GM19372 (cell line): ENCODE results near the gene SCG5.
"Not testable (repeated sequence)": the region's sequence is repeated elsewhere in the genome, so short reads cannot be mapped to it uniquely, and the experiment has no call there.

ENCODE experiments used
- ATAC-seq: cut with Tn5 transposase; IDR thresholded peaks from one replicate; pipeline ENCODE4 v1.9.1; 2021; ENCODE audit warnings: mild to moderate bottlenecking, low read depth, moderate library complexity; ENCODE audit not compliant: unreplicated experiment

SCG5 gene, protein sequence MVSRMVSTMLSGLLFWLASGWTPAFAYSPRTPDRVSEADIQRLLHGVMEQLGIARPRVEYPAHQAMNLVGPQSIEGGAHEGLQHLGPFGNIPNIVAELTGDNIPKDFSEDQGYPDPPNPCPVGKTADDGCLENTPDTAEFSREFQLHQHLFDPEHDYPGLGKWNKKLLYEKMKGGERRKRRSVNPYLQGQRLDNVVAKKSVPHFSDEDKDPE

DNA sequence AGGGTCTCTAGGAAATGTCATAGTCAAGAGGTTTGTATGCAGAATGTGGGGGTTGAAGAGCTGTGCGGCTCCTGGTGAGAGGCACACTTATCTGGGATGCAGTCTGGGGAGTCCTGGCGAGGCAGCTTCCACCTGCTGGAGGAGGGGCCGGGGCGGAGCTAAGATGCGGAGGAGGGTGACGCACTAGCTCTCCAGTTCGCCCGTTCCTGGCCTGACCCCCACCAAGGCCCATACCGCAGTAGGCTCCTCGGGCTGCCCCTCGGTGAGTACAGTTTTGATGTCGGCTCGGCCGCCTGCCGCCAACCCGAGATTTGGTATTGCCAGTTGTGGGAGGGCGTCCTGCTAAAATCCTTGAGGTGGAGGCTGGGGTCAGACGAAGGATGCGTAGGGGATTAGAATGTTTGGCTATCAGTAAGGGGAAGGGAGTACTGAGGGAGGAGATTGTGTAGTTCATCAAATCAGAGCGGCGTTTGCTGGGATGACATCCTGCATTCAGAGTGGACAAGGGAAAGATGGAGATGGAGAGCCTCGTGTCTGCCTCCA is at the start of gene SCG5:
Gene SCG5, plus strand, starts transcription at position 194 of the 543 bp plus-strand sequence. CDS start 1,883 bp downstream, outside the sequence.
- no peak for ATAC-seq

DNA sequence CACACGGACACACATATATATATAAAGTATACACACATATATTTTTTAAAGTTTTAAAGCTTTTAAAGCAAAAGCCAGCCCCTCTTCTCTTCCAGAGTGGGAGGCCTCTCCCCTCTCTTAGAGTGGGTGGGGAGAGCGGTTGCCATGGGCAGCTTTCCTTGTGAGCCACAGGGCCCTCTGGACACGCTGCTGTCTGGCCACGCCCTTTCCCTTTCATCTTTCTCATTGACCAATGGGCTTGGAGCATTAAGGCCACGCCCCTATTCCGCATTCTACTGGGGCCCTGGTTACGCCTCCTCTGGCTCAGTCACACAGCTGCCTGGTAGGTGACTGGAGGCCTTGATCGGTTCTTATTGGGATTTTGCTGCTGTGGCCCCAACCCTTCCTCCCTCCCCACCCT is 48.4 kb upstream of the SCG5 start, which contains the start of gene GOLGA8N:
Gene GOLGA8N, plus strand, starts transcription at position 306 of the 400 bp plus-strand sequence.
- ATAC-seq: not testable (repeated sequence)

DNA sequence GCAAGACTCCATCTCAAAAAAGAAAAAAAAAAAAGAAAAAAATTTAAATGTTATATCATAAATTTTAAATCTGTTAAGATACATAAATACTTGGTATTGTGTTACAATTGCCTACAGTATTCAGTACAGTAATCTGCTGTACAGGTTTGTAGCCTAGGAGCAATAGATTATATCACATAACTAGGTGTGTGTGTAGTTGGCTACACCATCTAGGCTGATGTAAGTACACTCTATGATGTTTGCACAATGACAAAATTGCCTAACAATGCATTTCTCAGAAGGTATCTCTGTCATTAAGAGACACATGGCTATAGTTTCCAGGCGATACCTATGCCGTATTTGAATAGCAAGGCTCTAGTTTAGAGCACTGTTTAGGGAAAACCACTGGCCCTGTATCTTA is 32.0 kb upstream of the SCG5 start:
- ATAC-seq: not testable (repeated sequence)

DNA sequence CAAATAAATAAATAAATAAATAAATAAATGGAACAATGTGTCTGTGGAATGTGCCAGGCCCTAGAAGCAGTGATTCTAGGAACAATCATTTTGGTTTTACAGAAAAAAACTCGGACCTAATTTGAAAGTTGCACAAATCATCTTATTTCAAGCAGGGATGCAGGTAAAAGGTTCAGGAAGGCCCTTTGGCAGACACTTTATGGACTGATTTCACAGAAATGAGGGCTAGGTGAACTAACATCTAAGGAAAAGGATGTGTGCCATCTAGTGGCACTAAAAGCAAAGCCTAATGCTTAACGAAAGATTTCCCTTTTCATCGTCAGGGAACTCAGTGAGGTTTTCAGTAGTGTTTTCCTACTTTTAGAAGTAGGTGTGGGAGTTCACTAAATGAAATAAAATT is 30.8 kb upstream of the SCG5 start:
- ATAC-seq: not testable (repeated sequence)

DNA sequence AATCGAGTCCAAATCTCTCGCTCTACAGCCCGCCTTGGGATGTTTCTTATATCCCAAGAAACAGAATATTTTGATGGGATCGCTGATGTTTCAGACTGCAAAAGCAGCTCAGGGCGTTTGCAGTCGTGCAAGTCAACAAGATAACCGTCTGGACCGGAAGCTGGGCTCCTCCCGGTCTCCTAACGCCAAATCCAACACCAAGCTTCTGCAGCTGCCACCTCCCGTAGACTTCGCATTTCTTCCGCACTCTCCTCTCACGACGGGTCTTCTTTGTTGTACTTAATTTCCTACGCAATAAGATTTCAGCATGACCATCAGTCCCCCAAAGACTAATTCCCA is 26.8 kb upstream of the SCG5 start:
- ATAC-seq: peak; percentile 8

DNA sequence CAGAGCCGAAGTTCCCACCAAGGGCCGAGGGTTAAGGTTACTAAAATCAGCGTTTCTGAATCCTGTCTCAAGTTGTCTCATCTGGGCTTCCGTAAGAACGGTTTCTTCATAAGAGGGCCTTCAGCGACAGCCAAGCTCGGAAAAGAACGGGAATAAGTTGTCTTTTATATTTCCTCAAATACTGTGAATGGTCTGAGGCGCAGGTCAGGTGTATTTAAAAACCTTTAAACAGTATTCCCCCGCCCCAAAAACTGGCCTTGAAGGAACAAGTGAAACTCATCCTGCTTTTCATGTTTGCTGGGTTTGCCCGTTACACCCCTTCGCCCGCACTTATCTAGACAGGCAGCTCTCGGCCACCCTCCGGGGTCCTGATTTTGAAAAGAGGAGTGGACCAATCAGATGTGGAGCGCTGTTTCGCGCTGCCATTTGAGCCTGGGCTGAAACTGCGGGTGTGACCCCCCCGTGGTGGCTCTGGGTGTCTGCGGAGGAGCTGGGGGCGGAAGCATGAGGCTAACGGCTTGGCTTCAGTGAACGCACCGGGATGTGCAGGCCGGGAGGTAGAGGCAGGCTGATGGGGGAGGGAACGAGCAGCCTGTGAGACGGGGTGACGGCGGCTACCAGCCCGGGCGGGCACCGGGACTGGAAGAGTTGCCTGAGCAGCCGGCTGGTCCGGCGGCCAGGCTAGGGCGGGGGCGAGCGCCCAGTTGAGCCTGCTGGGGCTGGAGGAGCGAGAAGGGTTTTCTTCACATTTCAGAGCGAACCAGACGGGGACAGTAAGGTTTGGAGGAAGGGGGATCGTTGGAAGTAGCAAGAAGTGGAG is 26.2 kb upstream of the SCG5 start, which contains the start of gene ARHGAP11A:
Gene ARHGAP11A, plus strand, starts transcription at position 454 of the 820 bp plus-strand sequence. CDS start 708 bp downstream, outside the sequence.
- ATAC-seq: peak; percentile 73

DNA sequence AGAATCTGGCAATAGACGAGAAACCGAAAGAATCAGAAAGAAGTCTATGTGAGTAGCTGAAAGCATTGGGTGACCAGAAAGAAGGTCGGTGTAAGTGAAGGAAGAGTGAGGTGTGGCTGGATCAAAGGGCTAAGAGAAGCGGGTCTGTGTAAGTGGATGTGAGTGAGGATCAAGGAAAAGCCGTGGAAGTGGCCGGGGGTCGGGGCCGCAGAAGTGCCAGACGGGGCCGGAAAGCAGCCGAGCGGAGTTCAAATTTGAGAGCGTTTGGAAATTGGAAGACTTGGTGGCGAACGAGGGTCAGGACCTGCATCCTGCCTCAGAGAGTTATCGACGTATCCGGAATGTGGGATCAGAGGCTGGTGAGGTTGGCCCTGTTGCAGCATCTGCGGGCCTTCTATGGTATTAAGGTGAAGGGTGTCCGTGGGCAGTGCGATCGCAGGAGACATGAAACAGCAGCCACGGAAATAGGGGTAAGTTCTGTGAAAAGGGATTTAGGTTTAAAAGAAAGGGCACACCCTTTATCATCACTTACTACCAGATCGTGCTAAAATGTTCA is 25.6 kb upstream of the SCG5 start:
- peak; percentile 2 for ATAC-seq

DNA sequence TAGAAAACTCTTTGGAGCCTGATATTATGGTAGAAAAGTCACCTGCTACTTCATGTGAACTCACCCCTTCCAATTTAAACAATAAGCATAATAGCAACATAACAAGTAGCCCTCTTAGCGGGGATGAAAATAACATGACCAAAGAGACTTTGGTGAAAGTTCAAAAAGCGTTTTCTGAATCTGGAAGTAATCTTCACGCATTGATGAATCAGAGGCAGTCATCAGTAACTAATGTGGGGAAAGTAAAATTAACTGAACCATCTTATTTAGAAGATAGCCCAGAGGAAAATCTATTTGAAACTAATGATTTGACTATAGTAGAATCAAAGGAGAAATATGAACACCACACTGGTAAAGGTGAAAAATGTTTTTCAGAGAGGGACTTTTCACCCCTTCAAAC is 5.1 kb upstream of the SCG5 start:
- ATAC-seq: no peak

DNA sequence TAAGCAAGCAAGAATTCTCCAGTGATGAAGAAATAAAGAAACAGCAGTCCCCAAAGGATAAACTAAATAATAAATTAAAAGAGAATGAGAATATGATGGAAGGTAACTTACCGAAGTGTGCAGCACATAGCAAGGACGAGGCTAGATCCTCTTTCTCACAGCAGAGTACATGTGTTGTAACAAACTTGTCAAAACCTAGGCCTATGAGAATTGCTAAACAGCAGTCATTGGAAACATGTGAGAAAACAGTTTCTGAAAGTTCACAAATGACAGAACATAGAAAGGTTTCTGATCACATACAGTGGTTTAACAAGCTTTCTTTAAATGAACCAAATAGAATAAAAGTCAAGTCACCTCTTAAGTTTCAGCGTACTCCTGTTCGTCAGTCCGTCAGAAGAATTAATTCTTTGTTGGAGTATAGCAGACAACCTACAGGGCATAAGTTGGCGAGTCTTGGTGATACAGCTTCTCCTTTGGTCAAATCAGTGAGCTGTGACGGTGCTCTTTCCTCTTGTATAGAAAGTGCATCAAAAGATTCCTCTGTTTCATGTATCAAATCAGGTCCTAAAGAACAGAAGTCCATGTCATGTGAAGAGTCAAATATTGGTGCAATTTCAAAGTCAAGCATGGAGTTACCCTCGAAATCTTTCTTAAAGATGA is 4.5 kb upstream of the SCG5 start:
- no peak for ATAC-seq

DNA sequence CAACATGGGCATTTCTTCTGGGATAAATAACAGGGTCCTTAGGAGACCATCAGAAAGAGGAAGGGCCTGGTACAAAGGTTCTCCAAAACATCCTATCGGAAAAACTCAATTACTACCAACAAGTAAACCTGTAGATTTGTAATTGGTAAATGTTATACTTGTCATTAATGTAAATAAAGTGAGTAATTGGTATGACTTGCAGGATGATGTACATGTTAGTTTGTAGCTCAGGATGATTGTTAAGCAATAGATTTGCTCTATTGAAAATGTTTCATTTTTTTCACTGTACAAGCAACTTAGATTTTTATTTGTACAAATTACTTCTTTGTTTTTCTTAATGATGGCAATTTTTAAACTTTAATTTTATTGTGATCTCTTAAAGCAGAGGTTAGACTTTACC is 3.8 kb upstream of the SCG5 start:
- no peak for ATAC-seq

DNA sequence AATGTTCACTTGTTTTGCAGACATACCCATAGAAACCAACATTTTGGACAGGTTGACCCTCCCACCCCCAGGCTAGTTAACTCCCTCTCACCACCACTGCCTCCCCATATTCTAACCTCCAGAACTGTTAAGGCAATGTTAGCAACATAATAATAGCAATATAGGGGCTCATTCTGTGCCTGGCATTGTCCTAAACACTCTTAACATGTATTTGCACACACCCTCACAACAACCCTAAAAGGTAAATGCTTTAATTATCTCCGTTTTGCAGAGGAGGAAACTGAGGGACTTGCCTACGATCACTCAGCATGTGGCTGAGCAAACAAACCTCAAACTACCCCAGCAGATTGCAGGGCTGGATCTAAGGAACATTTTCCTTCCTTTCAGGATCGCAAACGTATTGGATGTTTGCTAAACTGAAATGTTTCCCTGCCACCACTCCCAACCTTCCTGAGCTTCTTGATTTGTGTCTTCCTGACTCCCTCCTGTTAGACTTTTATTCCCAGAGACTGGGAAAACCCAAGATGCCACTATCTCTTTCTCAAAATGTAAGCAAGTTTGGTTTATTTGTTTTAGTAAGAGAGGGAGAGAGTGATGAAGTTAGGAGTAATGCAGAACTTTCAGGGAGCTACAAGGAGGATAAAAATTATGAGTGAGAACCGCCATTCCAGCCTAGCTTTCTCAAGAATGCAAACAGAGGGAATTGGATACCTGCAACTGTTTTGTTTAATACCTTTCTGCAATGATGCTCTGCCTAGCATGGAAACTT is 1.3 kb downstream of the SCG5 start:
- ATAC-seq: no peak

DNA sequence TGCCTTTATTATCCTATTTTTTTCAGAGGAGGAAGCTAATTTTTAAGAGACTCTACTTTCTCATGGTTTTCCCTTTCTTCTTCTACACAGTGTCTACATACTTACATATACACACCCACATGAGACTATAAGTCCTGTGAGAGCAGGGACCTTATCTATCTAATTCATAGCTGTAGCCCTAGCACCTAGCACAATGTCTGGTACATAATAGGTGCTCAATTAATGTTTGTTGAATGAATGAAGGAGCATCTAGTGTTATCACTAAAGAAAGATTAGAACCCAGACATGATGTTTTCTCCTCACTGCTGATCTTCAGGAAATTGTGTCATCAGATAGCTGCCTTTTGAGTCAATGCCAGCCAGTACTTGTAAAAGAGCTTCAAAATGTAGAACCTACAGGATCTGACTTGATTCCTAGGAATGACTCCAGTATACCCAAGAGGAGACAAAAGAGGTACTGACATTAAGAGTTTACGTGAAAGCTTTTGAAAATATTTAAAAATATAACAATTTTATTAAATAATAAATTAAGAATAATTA is 2.5 kb downstream of the SCG5 start:
- no peak for ATAC-seq

DNA sequence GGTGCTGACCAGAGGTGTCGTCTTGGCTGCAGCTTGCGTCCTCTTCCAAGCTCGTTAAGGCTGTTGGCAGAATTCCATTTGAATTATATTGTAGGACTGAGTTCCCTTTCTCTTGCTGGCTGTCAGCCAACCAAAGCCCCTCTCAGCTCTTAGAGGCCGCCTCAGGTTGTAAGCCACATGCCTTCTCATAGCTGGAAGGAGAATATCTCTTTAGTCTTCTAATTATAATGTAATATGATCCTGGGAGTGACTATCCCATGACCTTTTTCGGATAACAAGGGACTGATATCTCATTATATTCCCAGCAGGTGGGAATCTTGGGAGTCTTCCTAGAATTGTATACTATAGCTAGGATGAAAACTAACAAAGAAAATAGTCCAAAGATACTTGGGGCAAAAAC is 4.8 kb downstream of the SCG5 start:
- ATAC-seq: no peak

DNA sequence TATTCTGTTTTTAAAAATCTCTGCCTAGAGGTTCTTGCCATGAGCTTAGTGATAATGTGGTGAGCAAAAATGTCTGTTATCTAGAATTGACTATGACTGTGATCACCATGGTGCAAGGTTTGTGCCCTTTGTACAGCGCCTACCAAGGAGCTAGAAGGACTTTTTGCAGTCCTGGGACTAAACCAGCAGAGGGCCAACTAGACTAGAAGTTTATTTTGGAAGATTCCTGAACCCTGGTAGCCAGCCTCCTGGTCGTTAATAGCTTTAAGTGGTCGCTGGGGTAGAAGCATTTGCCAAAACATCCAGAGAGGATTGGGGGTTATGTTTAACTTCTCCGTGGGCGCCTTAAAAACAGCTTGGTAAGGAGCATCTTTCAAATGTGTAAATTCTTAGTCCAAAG is 7.8 kb downstream of the SCG5 start:
- no peak for ATAC-seq

DNA sequence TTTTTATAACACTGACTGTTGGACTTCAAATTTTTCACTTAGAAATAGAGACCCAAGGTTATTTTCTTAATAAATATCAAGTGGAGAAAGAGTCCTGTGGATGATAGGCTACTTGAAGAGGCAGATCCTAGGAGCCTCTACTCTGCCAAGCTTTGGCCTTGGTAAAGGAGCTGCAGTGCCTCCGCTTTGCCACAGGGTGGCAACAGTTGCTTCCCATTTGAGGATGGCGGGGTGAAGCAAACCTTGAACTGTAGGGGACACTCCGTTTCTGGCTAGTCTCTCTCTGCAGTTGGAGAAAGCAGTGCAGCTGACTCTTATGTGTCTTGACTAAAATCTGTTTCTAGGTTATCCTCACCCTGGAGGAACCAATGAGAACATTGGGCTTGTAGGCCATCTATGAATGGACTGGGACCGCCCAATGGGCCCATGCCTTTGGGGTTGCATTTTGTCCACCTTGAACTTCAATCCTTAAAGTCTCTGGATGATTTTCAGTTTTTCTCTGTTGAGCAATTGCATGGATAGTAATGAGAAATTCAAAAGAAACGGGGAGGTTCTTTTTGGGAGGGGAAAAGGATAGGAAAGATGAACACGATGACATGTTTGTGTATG is 9.8 kb downstream of the SCG5 start:
- no peak for ATAC-seq

DNA sequence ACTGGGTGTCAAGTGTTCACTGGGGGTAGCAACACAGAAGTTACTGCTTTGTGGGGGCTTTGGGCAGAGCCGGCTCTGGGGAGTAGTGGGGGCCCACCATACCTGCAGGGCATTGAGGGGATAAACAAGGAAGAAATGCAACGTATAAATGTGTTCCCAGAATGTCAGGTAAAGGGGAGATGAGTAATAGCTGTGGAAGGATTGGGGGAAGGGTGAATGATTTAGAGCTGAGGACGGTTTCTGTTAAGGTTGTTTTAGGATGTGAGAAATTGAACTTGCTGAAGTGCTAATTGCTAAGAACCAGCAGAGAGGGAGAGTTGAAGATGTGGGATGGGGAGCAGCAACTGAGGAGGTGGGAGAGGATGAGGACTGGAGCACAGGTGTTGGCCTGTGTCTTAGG is 10.7 kb downstream of the SCG5 start:
- no peak for ATAC-seq

DNA sequence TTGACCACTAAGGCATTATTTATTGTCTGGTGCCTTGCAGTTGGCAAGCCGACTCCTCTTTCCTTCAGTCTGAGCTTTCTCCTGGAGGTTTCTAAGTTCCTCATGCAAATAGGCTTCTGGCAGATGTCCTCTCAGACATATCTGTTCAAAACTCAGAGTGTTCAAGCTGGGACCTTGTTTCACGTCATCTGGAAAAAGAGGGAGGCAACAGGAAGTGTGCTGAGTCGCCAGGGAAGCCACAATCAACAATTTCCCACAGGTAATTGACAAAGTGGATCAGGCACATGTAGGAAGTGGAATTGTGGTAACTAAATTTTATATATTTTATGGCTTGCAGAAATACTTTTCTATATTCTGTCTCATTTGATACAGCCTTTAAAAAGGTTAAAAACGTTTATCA is 14.6 kb downstream of the SCG5 start:
- ATAC-seq: no peak

DNA sequence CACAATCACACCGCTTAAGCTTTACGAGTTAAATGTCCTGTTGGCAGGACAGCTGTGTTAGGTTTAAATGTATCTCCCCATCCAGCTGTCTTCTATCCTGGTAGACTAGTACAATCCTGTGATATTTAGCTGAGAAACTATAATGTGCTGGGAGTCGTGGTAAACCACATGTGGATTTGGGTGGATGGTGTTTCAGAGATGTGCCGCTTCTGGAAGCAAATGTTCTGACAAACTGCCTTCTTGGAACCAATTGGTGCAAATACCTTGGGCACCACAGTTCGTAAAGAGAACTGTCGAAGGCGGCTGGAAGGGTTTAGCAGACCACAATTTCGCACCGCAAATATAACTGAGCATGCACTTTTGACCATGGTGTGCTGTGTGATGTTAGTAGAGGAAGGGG is 15.0 kb downstream of the SCG5 start:
- no peak for ATAC-seq

DNA sequence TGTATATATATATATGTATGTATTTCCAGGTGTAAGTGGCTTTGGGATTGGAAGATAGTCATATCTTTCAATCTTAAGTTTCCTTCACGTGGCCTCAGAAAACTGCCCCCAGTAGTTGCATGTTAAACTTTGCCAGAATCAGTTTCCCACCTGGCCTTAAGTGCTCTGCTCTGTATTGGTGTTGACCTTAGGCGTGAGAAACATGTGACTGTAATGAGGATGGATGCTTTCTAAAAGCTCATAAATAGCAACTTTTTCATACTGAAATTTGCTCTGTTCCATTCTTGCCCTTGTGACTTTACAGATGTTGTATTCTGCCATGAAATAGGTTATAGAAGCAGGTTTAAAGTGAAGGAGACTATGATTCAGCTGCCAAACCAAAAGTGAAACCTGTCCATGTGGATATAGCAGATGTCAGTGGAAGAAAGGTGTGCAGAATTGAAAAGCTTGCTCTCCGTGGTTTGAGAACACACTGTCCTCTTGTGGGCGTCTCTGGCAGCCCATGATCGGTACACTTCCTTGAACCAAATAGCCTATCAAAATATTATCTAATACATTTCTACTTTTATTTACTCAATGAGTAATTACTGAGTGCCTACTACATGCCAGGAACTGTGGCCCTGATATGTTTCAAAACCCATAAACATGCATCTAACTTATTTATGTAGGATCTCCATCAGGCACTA is 15.8 kb downstream of the SCG5 start:
- ATAC-seq: no peak
